ENCODE measurements around the gene MYO18A.
"Not testable (repeated sequence)": the region's sequence is repeated elsewhere in the genome, so short reads cannot be mapped to it uniquely, and the experiment has no call there.

Gene MYO18A

GRCh38 chr17:29093090-29093871, 86.9 kb downstream of the MYO18A start:
- TF ChIP-seq CTCF (IDR thresholded peaks at IDR 0.05; ENCODE audit: borderline replicate concordance, insufficient read depth, low read depth, low read length) = no peak
- no peak overlapping the region for H3K4me3 ChIP-seq (ENCODE audit: low read depth, low read length)

GRCh38 chr17:29091606-29092289, 88.5 kb downstream of the MYO18A start:
- no peak for TF ChIP-seq CTCF (IDR thresholded peaks at IDR 0.05; ENCODE audit: borderline replicate concordance, insufficient read depth, low read depth, low read length)

GRCh38 chr17:29090750-29091605, 89.2 kb downstream of the MYO18A start:
- no peak for TF ChIP-seq CTCF (IDR thresholded peaks at IDR 0.05; ENCODE audit: borderline replicate concordance, insufficient read depth, low read depth, low read length)
- H3K4me3 ChIP-seq (ENCODE audit: low read depth, low read length) = no peak overlapping the region

More at GRCh38 chr17:29091606-29092289, 88.5 kb downstream of the MYO18A start:
- no peak overlapping the region for H3K4me3 ChIP-seq (ENCODE audit: low read depth, low read length)

- no peak for TF ChIP-seq CTCF (IDR thresholded peaks at IDR 0.05; ENCODE audit: borderline replicate concordance, insufficient read depth, low read depth, low read length)
Observed at GRCh38 chr17:29090108-29090507, 90.1 kb downstream of the MYO18A start.

GRCh38 chr17:29089601-29090044, 90.6 kb downstream of the MYO18A start:
- no peak for TF ChIP-seq CTCF (IDR thresholded peaks at IDR 0.05; ENCODE audit: borderline replicate concordance, insufficient read depth, low read depth, low read length)
- no peak overlapping the region for H3K4me3 ChIP-seq (ENCODE audit: low read depth, low read length)

More at GRCh38 chr17:29090108-29090507, 90.1 kb downstream of the MYO18A start:
- H3K4me3 ChIP-seq (ENCODE audit: low read depth, low read length) = no peak overlapping the region

- H3K4me3 ChIP-seq (ENCODE audit: low read depth, low read length) = not testable (repeated sequence)
Observed at GRCh38 chr17:29088782-29089181, 91.4 kb downstream of the MYO18A start.
